T-helper 22 cell (primary cell): ENCODE data around the gene TPRA1.

ENCODE experiments used
- DNase-seq: peaks from one replicate; pipeline ENCODE4 v3.0.0-alpha.2; 2020; ENCODE audit warnings: low read depth

Gene TPRA1

DNA sequence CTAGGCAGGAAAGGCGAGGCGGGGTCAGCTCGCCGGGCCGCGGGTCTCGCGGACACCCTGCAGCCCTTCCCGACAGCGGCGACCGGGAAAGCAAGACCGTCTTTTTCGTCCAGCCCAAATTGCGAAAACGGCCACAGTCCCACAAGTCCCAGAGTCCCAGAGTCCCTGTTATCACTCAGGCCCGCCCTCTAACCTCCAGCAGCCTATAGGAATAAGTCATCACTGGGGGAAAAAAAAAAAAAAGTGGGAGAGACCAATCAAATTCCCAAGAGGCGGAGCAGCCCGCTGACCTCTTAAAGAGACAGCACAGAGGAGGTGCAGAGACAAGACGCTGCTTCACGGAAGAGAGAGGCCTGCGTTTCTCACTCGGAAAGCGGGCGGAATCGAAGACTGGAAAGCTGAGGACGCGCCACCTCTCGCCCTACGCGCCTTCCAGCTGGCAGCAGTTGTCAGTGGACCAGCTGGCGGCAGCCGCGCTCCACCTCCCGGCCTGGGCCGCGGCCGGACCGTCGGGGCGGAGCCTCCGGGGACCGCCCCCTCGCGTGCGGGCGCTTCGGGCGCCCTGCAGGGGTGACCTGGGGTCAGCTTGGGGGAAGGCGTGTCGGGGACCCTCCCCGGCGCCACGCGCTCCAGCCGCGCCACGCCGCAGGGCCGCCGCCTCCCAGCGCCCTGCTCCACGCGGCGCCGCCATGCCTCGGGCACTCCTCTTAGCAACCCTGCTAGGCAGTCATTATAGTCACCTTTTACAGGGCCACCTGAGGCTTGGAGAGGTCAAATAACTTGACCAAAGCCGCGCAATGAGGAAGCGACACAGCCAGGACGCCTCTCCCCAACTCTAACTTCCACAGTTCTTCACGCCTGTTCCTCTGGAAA is at the start of gene TPRA1:
TSS of gene TPRA1 (minus strand) at position 141 of the 873 bp plus-strand sequence. CDS start 10,587 bp downstream, outside the sequence.
- DNase-seq = peak; percentile 73

DNA sequence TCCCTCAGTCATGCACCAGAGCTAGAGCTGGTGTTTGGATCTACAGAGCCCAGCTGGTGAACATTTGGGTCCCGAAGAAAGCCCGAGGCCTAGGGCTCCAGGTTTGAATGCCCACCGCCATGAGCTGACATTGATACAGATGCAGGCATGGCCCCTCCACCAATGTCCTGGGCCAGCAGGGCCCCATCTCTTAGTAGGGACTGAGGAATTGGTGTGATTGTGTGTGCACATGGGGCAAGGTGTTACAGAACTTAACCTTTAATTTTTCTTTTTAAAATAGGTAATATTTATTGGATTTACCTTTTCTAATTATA is 49.5 kb upstream of the TPRA1 start:
- DNase-seq = no peak

DNA sequence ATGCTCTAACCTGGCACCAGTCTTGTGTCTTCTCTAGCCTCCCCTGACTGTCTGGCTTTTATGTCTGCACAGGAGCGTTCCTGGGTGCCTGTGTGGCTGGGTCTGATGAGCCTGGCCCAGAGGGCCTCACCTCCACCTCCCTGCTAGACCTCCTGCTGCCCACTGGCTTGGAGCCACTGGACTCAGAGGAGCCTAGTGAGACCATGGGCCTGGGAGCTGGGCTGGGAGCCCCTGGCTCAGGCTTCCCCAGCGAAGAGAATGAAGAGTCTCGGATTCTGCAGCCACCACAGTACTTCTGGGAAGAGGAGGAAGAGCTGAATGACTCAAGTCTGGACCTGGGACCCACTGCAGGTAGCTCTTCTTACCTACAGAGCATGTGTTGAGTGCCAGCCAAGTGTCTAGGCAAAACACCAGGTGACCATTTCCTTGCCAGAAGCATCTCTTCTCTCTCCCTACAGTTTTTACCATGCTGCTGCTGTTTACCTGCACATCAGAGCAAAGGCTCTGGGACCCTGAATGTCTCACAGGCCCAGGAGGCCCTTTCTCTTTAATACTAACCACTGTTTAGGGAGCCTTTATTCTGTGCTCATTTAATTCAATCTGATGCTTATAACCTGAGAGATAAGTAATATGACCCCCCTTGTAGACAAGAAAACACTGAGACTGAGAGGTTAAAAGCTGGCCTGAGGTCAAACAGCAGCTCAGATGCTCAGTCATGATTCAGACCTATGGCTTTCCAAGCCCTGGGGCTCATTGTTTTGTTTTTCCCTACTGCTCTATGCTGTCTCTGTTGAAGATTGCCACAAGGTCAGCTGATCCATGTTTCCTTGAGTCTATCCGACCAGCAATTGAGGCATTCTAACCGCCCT is 48.9 kb upstream of the TPRA1 start:
- no peak for DNase-seq

DNA sequence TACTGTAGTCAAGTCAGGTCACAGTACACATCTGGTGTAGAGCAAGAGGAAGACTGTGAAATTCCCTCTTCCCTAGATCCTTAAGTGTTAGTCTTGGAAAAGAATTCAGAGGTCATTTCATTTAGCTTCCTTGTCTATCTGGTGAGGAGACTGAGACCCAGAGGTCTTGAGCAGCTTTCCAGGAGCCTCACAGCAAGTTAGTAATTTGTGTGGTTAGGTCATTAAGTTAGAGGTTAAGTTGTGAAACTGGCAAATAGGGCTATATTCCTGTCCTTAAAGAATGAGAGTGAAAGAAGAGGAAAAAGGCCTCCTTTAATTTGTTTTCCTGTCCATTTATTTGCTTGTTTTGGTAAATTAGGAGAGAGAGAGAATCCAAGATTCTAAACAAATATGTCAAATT is 47.4 kb upstream of the TPRA1 start:
- no peak for DNase-seq

DNA sequence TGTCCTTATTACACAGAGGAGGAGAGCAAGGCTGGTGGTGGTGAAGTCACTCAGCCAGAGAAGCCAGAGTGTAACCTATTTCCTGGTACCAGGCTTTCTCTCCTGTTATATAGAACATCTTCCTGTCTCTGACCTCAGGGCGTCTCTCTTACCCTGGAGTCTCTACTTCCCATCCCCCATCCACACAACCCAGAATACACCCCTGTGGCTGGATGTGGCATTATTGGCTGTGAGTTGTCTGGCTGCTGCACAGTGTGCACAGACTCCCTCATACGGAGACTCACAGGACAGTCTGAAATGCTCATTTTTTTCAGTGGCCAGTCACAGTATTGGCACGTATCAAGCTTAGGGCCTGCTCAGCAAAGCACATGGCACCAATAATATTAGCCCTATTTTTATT is 47.0 kb upstream of the TPRA1 start:
- DNase-seq = no peak

DNA sequence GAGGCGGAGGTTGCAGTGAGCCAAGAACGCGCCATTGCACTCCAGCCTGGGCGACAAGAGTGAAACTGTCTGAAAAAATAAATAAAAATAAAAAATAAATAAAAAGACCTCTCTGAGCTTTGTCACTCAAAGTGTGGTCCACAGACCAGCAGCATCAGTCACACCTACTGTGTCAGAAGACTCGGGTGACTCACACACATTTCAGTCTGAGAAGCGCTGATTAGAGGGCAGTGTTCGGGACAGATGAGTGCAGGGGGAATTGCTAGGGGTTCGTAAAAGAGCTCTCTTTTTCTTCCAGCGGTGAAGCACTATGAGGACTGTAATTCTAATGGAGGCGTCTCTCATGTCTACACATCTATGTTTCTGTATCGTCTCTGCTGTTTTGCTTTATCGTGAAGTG is 44.1 kb upstream of the TPRA1 start:
- DNase-seq = no peak

DNA sequence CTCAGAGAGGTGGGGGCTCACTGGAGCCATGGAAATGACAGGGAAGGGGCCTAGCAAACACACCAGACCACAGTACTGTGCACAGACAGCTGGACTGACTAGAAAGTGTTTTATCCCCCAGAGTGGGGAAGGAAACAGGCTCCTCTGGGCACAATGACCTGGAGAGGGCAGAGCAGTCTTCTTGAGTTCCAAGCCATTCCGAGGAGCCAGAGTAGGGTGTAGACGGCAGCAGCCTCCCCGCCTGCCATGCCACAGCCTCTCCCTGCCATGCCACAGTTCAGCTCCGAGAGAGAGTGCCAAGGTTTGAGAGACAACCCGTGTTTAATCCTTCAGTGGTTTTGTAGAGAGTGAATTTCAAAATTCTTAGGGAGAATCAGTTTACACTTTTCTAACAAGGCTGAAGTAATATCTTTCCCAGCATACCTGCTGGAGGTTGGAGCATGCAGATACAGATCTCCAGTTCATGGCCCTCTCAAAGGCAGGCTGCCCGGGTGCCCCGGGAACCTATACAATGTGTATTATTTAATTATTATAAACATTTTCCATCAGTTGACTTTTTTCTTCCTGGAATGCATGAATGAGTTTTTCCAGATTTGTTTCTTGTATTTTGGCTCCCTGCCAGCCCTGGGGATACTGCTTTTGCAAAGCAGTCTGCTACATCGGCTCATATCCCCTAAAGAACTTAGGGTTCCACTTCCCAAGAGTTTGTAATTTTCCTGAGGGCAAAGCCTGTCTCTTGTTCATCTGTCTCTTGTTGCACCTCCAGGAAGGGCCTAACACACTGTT is 41.7 kb upstream of the TPRA1 start:
- no peak for DNase-seq

DNA sequence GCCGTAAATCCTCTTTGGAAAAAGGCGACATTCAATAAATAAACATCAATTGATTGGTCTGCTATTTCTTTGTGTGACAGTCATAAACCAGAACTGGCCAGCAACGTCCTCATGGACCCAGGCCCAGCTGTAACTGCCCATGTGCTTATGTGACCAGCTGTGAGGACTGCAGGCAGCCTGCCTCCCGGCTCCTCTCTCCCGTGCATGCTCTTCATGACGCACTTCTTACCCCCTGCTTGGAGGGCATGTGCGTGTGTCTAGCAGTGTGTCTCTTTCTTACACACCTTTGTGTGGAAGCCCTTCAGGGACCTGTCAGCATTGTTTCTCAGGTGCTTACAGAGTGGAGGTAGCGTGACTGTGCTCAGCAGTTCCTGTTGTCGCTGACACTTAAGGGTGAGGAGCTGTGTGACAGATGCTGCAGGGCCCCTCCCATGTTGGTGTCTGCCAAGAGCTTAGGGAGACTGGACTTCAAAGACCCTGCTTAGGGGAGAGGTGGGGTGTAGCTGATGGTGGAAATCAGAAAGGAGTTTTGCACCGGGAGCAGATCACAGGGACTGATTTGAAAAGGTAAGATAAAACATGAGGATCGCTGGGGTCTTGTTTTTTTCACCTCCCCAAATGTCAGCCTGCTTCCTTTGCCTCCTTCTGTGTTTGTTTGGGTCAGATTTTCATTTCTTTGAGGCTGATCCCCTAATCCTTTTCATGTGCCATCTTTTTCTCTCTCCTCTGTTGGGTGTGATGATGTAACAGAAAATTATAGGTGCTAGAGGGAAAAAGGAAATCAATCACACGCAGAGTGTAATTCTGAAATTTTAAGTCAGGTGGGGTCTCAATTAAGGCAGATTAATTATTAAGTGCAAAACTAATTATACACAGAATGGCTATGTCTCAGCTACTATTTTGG is 40.5 kb upstream of the TPRA1 start:
- DNase-seq = no peak

DNA sequence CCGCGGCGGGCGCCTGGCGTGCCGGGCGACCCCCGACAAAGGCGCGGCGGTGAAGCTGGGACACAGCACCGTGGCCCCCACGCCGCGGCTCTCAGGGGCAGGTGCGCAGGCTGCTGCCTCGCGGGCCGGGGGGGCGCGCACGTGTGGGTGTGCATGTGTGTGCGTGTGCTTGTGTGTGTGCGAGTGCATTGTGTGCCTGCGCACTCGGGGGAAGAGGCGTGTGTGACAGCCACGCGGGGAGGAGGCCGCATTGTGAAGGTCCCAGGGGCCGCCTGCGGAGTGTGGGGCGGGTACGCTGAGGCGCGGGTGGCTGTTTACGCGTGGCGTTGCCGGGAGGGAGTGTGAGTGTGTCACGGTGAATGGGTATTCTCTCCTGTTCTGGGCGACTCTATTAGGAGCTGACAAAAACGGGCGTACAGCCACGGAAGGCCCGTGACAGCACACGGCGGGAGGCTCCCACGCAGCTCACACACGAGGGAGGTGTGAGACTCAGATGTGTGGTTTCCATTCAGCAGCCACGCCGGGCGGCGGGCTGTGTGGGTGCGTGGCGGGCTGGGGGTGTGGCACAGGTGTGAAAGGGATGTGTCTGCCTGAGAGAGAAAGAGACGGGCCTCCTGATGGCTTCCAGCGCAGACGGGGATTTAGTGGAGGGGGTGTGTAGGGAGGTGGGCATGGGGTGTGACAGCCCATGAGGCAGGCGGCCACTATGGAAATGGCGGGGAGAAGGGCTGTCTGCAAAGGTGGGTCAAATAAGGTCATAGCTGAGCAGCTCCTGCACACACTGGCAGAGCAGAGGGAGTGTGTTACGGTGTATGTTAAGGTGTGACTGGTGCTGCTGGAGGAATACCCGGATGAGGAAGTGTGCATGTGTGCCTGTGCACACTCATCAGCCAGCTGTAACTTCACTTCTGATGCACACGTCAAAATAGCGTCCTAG is 39.2 kb upstream of the TPRA1 start:
- no peak for DNase-seq

DNA sequence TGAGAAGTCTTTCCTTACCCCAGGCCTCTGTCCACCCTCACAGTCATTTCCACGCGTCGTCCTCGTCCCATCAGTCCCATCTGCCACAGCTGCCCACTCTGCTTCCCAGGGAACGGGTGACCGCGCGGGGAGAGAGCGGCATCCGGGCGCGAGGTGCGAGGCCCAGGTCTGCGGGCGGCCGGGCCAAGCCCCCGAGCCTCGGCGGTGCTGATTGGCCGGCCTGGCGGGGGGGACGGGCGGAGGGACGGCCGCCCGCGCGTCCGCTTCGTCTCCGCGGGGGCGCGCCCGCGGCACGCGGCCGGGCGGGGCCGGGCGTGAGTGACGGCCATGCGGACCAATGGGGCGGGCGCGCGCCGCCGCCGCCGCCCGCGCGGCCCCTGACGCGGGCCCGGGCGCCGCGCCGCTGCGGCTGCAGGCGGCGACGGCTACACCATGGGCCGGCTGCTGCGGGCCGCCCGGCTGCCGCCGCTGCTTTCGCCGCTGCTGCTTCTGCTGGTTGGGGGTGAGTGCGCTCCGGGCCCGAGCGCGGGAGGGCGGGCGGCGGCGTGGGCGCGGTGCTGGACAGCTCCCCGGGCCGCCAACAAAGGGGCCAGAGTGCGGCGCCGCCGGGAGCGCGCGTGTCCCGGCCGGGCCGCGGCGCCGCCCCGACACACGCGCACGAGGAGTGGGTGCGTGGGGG is 38.4 kb upstream of the TPRA1 start, which contains the start of gene PODXL2:
TSS of gene PODXL2 (plus strand) at position 398 of the 679 bp plus-strand sequence. CDS start at position 433, 35 bp downstream.
- DNase-seq = no peak

DNA sequence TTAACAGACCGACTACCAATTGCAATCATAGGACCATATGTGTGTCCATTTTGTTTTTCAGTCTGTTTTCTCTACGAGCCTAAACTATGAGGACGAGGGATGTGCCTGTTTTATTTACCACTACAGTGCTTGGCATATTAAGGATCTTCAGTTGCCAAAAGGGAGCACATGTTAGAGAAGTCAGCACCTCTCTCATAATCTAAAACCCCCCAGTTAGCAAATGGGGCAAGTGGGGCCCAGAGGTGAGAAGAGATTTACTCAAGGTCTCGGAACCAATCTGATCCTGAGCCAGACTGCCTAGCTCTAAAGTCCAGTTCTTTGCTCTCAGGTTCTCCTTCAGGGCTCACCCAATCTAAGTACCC is 37.9 kb upstream of the TPRA1 start:
- no peak for DNase-seq

DNA sequence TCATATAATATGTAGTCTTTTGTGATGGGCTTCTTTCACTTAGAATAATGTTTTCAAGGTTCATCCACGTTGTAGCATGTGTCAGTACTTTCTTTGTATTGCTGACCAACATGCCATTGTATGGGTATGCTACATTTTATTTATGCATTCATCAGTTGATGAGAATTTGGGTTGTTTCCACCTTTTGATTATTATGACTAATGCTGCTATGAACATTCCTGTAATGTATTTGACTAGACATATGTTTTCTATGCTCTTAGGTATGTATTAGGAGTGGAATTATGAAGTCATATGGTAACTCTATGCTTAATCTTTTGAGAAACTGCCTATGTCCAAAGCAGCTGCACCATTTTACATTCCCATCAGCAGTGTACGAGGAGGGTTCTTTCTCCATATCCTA is 35.3 kb upstream of the TPRA1 start:
- no peak for DNase-seq

DNA sequence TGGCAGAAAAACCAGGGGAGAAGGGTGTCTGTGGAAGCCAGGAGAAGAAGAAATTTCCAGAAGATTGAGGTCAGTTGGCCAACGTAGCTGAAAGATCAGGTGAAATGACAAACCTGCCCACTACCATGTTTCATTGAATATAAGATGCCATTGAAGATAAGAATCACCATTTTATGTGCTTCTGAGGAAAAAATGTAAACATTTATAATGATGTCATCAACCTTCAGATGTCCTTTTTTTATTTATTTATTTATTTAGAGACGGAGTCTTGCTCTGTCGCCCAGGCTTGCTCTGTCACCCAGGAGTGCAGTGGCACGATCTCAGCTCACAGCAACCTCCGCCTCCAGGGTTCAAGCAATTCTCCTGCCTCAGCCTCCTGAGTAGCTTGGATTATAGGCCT is 33.5 kb upstream of the TPRA1 start:
- no peak for DNase-seq

DNA sequence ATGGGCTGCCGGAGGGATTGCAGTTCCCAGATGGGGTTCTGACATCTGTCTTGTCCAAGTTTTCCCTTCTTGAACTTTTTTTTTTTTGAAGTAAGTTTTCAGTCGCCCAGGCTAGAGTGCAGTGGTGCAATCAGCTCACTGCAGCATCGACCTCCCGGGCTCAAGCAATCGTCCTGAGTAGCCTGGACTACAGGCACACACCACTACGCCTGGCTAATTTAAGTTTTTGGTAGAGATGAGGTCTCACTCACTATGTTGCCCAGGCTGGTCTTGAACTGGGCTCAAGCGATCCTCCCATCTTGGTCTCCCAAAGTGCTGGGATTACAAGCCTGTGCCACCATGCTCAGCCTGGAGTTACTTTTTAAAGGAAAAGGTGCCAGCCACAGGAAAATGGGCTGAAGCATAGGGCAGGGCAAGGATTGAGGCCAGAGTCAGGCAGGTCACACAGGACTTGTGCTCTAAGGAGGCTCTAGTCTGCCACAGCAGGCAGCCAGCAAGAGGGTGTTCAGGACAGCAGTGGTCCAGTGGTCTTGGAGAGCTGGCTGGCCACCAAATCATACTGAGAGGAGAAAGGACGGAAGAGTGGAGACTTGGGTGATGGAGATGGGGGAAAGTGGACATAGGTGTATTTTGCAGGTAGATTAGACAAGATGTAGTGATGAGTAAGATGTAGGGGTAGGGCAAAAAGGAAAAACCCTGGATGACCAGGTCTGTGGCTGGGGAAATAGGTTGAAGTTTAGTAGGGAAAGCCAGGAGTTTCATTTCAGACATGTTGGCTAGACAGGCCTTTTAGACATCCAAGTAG is 32.4 kb upstream of the TPRA1 start:
- DNase-seq = no peak

DNA sequence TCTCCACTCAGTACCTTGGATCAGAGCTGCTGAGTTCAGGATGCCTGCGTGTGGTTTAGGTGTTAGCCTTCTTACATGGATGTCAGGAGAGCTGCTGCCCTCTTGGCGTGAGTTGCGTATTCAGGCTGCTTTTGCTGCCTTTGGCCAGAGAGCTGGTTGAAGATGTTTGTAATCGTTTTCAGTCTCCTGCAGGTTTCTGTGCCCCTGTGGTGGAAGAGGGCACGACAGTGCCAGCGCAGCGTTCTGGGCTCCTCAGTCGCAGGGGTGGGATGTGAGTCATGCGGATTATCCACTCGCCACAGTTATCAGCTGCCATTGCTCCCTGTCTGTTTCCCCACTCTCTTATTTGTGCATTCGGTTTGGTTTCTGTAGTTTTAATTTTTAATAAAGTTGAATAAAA is 31.5 kb upstream of the TPRA1 start:
- no peak for DNase-seq

DNA sequence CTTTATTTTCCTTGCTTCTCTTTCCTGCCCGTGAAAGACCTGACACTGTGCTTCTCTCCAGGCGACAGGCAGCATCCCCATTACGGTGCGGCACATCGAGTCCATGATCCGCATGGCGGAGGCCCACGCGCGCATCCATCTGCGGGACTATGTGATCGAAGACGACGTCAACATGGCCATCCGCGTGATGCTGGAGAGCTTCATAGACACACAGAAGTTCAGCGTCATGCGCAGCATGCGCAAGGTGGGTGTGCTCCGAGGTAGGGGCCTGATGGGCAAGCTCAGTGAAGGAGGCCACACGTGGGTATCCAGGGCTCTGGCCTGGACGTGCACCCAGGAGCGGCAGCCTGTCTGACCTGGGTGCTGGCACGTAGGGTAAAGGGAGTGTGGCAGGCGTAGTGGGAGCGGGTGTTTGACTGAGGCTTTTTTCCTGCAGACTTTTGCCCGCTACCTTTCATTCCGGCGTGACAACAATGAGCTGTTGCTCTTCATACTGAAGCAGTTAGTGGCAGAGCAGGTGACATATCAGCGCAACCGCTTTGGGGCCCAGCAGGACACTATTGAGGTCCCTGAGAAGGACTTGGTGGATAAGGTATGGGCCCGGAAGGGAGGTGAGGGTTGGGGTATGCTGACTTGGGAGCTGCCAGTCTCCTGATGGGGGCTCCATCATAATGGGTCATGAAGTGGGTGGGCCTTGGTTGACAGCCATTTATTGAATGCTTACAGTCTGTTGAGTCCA is 30.3 kb upstream of the TPRA1 start:
- DNase-seq = no peak

DNA sequence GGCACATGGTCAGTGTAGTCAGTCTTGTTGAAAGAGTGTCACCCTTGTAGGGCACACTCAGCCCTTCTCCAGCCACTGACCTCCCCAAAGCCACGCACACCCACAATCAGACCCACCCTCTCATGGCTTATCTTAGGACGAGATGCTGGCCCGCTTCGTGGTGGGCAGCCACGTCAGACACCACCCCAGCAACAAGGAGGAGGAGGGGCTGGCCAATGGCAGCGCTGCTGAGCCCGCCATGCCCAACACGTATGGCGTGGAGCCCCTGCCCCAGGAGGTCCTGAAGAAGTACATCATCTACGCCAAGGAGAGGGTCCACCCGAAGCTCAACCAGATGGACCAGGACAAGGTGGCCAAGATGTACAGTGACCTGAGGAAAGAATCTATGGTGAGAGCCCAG is 28.4 kb upstream of the TPRA1 start:
- DNase-seq = no peak
